Activated CD8-positive, alpha-beta memory T cell treated with anti-CD3 and anti-CD28 coated beads for 36 hours (primary cell): ENCODE results near the gene PTPRN2. TPM values are rescaled to one million over a fixed set of nuclear protein-coding genes. Genes with fewer than 3 reads are reported as not detected.

Source experiments
- CTCF ChIA-PET: fragments of 350-600 bp; sonication (Branson Sonifier 250); formaldehyde crosslinking; loops from one replicate; lab custom pipeline; 2021; ENCODE audit warnings: antibody characterized with exemption; lab: Charles Lee
- POLR2A ChIA-PET: fragments of 350-600 bp; sonication (Branson Sonifier 250); formaldehyde crosslinking; loops from one replicate; lab custom pipeline; 2021; ENCODE audit warnings: antibody characterized with exemption; lab: Charles Lee
- total RNA-seq, 2 experiments: library from RNA; stranded (reverse); gene quantifications; one replicate each; pipeline ENCODE4 v1.2.3, GENCODE V29; 2021

PTPRN2 gene
- total RNA-seq, 2 experiments from 2014 or later, result 0.36 to 0.44 TPM

- POLR2A ChIA-PET, result no interaction called here
- CTCF ChIA-PET, result interaction anchor here (0.5 kb wide), 1 partner anchor 369 kb away, joined by 3 read pairs; no protein-coding TSS in a partner anchor
Measured at GRCh38 chr7:157555313-157555712, 1032.3 kb downstream of the PTPRN2 start.

DNA sequence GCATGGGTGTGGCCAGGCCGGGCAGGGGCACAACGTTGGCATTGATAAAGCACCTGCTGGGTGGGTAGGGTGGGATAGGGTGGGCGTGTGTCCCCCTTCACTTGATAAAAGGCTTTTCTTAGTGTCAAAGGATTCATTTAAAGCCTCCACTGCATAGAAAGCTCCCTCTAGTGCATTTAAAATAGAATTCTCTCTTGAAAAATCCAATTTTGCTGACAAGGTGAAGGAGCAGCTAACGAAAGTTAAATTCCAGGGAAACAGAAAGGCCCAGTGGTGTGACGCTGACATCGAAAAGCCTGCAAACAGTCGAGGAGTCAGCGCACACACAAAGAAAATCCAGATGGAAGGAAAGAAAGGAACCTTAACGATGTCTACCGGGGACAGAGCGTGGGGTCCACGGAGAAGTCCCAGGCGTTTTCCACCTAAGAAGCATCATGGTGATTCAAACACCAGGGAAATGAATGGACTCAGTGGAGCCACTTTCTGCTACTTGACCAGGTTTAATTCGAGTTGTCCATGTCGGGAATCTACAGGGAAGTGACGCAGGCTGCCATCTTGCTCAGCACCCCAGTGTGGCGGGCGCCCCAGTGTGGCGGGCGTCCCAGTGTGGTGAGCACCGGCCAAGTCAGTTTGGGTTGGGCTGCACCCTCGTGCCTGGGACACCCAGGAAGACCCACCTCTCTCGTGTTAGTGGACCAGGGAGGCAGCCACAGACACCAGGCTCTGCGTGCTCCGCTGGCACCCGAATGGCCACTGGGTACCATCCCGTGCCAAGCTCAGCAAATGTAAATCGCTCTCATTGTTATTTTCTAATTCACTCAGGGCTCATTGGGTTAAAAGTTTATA is 1033.0 kb downstream of the PTPRN2 start:
- ChIA-PET POLR2A (no interaction called here), CTCF (interaction anchor here (0.5 kb wide), 1 partner anchor 369 kb away, joined by 3 read pairs; no protein-coding TSS in a partner anchor)

- CTCF ChIA-PET, result no interaction called here
- POLR2A ChIA-PET, result no interaction called here
Measured at GRCh38 chr7:157553256-157553655, 1034.4 kb downstream of the PTPRN2 start.

GRCh38 chr7:157552295-157552993 is 1035.2 kb downstream of the PTPRN2 start:
- ChIA-PET CTCF (no interaction called here), POLR2A (no interaction called here)

- ChIA-PET CTCF (no interaction called here), POLR2A (no interaction called here)
Measured at GRCh38 chr7:157551325-157552070, 1036.1 kb downstream of the PTPRN2 start.

DNA sequence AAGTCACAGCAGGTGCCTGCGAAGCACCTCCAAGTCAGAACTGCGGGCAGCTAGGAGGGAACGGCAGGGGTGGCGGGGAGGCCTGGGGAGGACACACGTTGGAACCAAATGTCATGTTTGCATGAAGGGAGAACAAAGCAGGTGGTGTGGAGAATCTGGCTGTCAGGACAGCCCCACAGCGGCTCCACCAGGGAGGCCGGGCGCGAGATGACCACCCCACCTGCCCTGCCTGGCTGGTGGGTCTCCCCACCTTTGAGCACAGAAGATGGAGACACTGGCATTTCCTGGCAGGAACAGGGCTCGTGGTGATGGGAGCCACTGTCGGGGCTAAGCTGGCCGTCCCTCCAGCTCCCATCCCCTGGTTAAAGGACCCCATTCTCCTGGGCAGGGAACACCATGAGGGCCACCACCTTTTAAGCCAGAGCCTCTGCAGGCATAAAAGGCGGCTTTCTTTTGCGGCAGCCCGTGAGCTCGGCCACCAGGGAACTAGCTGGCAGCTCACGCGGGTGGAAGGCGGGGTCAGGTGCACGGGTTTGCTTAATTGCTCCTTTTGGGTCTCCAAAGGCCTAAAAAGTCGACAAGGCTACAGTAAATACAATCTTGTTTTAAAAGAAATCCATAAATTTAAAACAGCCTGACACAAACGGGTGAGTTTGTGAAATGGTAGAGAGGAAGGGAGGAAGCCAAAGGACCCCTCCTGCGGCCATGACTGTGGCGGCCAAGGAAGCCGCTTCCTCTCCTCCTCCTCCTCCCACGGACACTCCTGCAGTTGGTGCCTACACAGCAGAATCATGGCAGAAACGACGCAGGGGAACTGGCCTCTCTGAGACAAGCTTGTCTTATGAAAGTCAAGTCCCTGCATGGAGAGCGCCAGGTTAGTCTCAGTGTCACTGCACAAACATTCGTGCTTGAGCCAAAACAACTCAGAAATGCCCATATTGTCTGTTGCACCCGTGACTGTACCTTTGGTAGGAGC is 1037.0 kb downstream of the PTPRN2 start:
- ChIA-PET CTCF (no interaction called here), POLR2A (no interaction called here)

DNA sequence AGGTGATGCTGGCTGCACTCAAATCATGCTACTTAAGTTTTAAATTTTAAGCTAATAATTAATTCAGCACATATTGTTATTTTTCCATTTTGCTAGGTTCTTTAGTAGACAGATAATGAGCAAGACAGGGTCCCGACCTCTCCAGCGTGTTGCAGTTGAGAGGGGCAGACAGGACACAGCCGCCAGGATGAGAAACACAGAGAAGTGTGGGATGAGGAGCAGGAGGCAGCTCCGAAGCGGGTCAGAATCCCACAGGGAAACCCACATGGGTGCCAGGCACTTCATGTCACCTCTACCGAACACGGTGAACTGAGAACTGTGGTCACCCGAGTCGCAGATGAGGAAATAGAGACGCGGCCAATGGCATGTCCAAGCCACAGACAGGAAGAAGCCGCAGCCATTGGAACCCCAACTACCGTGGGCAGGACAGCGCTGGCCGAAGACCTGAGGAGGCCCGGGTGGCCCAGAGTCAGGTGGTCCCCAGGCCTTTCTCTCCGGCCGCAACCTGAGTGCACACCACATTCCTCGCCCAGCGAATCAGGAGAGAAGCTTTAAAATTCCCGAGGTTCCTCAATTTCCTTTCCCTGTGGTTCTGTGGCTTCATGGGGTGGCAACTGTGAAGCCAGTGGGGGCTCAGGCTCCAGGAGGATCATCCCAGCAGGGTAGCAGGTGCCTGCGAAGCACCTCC is 1037.9 kb downstream of the PTPRN2 start:
- CTCF ChIA-PET, result no interaction called here

DNA sequence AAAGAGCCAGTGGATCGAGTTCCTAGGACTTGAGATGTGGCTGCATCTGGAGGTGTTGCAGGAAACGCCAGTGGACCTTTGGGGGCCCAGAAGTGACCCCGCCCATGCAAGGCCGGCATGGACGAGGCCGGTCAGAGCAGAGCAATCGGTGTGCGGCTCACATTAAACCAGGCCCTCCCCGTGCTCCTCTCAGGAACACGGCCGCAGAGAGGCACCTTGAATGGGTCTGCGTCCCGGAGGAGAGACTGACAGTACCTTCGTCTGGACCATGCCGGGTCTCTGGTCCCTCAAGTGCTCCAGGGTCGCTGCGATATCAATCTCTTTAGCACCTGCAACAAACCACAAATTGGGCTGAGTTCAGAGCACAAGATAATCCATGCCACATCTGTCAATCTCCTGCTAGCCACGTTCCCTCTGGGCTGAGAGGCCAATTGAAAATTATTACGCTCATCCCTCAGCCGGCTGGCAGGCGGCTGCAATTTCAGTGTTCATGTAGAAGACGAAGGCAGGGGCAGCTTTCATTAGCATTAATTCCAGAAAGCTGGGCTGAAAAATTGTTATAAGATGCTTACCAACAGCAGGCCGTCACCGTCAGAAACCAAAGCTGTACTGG is 1038.8 kb downstream of the PTPRN2 start:
- ChIA-PET POLR2A (no interaction called here), CTCF (no interaction called here)

More for the DNA sequence above, 1037.9 kb downstream of the PTPRN2 start:
- POLR2A ChIA-PET, result no interaction called here

- POLR2A ChIA-PET, result no interaction called here
- CTCF ChIA-PET, result no interaction called here
Measured at GRCh38 chr7:157547611-157548010, 1040.0 kb downstream of the PTPRN2 start.

GRCh38 chr7:157547102-157547501 is 1040.5 kb downstream of the PTPRN2 start:
- POLR2A ChIA-PET, result no interaction called here
- CTCF ChIA-PET, result no interaction called here

DNA sequence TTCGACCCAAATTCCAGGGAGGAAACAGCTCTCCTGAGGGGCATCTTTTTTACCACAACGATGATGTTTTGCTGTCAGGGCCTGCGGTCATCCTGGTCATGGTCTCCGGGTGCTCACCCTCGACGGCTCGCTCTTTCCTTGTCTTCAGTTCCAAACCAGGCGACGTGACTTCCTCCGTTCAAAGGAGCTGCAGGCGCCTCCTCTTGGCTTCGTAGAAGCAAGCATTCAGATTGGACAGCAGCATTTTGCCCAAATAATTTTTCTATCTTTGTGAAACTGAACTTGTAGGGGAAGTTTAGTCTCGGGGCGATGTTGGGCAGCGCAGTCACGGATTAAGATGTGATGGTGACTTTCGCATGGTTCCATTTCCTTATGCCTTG is 1042.0 kb downstream of the PTPRN2 start:
- CTCF ChIA-PET, result no interaction called here
- POLR2A ChIA-PET, result no interaction called here

- ChIA-PET POLR2A (no interaction called here), CTCF (no interaction called here)
Measured at GRCh38 chr7:157544980-157545680, 1042.5 kb downstream of the PTPRN2 start.

DNA sequence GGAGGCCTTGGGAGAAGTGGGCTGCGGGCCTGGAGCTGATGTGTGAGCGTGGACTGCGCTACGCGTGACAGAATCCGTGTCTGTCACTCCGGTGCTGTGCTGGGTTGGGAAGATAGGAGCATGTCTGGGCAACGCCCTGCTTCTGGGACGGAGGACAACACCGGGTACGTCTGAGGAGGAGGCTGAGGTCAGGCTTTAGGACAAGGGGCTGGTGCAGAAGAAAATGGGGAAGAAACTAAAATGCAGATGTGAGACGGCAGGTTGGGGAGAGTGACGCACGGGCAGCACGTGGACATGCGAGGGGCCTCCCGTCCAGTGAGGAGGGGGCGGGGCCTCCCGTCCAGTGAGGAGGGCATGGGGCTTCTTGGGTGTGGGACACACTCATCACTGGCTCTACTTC is 1043.4 kb downstream of the PTPRN2 start:
- POLR2A ChIA-PET, result no interaction called here
- CTCF ChIA-PET, result no interaction called here

DNA sequence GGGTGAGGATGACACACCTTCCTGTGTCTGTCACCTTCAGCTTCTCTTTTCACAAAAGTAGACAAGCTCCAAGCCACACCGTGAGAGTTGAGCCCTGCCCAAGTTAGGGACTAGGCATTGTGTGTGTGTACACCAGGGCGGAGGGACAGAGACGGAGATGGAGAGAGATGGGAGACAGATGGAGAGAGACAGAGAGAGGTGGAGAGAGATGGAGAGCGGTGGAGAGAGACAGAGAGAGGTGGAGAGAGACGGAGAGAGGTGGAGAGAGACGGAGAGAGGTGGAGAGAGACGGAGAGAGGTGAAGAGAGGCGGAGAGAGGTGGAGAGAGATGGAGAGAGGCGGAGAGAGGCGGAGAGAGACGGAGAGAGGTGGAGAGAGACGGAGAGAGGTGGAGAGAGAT is 1043.8 kb downstream of the PTPRN2 start:
- POLR2A ChIA-PET, result no interaction called here
- CTCF ChIA-PET, result no interaction called here

DNA sequence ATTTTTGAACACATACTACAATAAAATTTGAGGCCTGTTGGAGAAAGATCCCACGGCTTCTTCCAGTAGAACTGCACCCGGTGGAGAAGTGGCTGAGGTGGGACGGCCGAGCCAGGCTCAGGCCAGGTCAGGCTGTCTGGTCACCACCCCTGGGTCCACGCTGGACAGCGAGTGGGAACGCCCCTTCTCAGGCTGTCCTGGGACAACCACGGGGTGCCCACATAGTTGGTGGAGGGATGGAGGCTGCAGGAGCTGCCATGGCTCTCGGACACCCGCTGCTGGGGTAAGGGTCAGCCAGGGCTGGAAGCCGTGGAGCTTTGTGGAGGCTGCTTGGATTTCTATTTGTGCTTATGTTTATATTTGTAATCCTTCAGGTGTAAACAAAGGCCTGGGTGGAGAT is 1044.3 kb downstream of the PTPRN2 start:
- ChIA-PET POLR2A (no interaction called here), CTCF (no interaction called here)

GRCh38 chr7:157542068-157543021 is 1045.3 kb downstream of the PTPRN2 start:
- CTCF ChIA-PET, result no interaction called here
- POLR2A ChIA-PET, result no interaction called here
